ENCODE measurements around the gene KY. TPM values are rescaled to one million over a fixed set of nuclear protein-coding genes. Genes with fewer than 3 reads are reported as not detected.

The KY gene
- total and polyA plus RNA-seq, 2 donors (not counting 1 experiment from before 2014, with no cell fraction given): not detected

DNA sequence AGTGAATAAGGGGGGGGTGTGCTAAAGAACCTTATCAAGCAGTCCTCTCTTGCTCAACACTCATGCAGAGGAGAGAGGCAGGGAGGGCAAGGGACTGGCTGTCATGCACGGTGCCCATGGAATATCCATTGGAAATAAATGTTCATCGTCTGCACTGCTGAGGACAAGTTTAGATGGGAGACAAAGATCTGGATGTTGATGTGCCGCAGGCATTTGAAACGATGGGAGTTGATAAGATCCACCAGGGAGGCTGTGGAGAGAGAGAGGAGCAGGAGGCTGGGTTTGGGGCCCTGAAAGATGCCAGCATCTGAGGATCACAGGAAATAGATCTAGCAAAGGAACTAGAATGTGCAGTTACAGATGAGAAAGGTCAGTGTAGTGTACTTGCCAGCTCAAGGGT lies 88.8 kb downstream of the KY start:
- POLR2A ChIA-PET: no interaction called here
- Mint-ChIP-seq H3K4me1 (no peaks in the 10 kb centered on the region), H3K27ac (no peak overlapping the region), H3K9me3 (ENCODE audit: insufficient read depth) (no peaks in the 10 kb centered on the region), H3K4me3 (no peak overlapping the region), H3K27me3 (no peaks in the 10 kb centered on the region)
- Histone ChIP-seq H3K27me3 (replicated peaks in 1 of 4; ENCODE audit: control extremely low read depth in 1 of 4, control insufficient read depth in 3 of 4, insufficient read depth in 4 of 4, low read length in 3 of 4) (no peaks in the 10 kb centered on the region), H3K27ac (ENCODE audit: low read length in 2 of 2) (no peak overlapping the region), H4K20me1 (ENCODE audit: control insufficient read depth, insufficient read depth, low read length, poor library complexity, severe bottlenecking) (no peaks in the 10 kb centered on the region), H3K4me2 (replicated peaks; ENCODE audit: low read depth, low read length, poor library complexity, severe bottlenecking) (no peak overlapping the region), H3K79me2 (ENCODE audit: control insufficient read depth, insufficient read depth, low read length) (no peaks in the 10 kb centered on the region), H3K9me3 (ENCODE audit: control extremely low read depth in 1 of 3, control insufficient read depth in 2 of 3, insufficient read depth in 1 of 3, low read length in 2 of 3) (no peaks in the 10 kb centered on the region), H3K9ac (ENCODE audit: low read length) (no peak overlapping the region), H3K4me1 (ENCODE audit: control insufficient read depth in 2 of 2, insufficient read depth in 2 of 2, low read length in 2 of 2) (no peaks in the 10 kb centered on the region), H3K36me3 (replicated peaks in 1 of 2; ENCODE audit: control extremely low read depth in 1 of 2, control insufficient read depth in 1 of 2, extremely low read depth in 1 of 2, insufficient read depth in 2 of 2, low read length in 1 of 2) (peaks cover 5 to 18% of the 10 kb centered on the region in 2 experiments), H3K4me3 (ENCODE audit: control extremely low read depth in 1 of 5, extremely low read depth in 1 of 5, insufficient read depth in 1 of 5, low read depth in 2 of 5, low read length in 4 of 5) (no peak overlapping the region), H2AFZ (ENCODE audit: insufficient read depth, low read depth, low read length, poor library complexity, severe bottlenecking) (no peak overlapping the region)
- TF ChIP-seq, protein P1, sequence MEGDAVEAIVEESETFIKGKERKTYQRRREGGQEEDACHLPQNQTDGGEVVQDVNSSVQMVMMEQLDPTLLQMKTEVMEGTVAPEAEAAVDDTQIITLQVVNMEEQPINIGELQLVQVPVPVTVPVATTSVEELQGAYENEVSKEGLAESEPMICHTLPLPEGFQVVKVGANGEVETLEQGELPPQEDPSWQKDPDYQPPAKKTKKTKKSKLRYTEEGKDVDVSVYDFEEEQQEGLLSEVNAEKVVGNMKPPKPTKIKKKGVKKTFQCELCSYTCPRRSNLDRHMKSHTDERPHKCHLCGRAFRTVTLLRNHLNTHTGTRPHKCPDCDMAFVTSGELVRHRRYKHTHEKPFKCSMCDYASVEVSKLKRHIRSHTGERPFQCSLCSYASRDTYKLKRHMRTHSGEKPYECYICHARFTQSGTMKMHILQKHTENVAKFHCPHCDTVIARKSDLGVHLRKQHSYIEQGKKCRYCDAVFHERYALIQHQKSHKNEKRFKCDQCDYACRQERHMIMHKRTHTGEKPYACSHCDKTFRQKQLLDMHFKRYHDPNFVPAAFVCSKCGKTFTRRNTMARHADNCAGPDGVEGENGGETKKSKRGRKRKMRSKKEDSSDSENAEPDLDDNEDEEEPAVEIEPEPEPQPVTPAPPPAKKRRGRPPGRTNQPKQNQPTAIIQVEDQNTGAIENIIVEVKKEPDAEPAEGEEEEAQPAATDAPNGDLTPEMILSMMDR (IDR thresholded peaks at IDR 0.05): no peak
- TF ChIP-seq EZH2 (IDR thresholded peaks at IDR 0.05; ENCODE audit: borderline replicate concordance, insufficient read depth, low read depth, low read length, poor library complexity, severe bottlenecking): no peak
- WGBS (ENCODE audit: insufficient coverage): 98% methylated on average over 4 of the region's 4 CpGs
- DNase-seq (no peak), ATAC-seq (ENCODE audit: low read depth) (no peak)
- CTCF ChIA-PET: no interaction called here
- intact Hi-C loops (cut with micrococcal nuclease): no loop called here

DNA sequence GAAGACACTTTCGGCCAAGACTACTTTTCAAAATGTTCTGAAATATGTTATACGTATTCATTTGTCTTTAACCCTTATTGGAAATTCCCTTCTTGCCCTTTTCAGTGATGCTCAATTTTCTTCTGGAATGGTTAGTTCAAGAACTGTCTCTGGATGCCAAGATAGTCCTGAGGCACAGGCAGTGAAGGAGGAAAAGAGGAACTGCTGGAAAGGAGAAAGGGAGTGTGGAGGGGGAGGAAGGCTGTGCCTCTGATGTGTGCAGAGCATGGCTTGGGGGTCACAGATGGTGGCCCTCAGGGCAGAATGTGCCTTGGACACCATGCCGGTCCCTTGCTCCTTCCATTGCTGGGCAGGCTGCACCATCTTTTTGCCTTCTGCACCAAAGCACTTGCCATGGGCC lies 91.2 kb downstream of the KY start:
- WGBS (ENCODE audit: insufficient coverage): 100% methylated on average over 1 of the region's 3 CpGs
- TF ChIP-seq EZH2 (IDR thresholded peaks at IDR 0.05; ENCODE audit: borderline replicate concordance, insufficient read depth, low read depth, low read length, poor library complexity, severe bottlenecking): no peak
- TF ChIP-seq, protein P1 (IDR thresholded peaks at IDR 0.05): no peak
- Histone ChIP-seq H3K9me3 (ENCODE audit: control extremely low read depth in 1 of 3, control insufficient read depth in 2 of 3, insufficient read depth in 1 of 3, low read length in 2 of 3) (no peaks in the 10 kb centered on the region), H3K4me2 (replicated peaks; ENCODE audit: low read depth, low read length, poor library complexity, severe bottlenecking) (no peak overlapping the region), H3K79me2 (ENCODE audit: control insufficient read depth, insufficient read depth, low read length) (no peaks in the 10 kb centered on the region), H3K27ac (ENCODE audit: low read length in 2 of 2) (no peak overlapping the region), H3K27me3 (replicated peaks in 1 of 4; ENCODE audit: control extremely low read depth in 1 of 4, control insufficient read depth in 3 of 4, insufficient read depth in 4 of 4, low read length in 3 of 4) (no peaks in the 10 kb centered on the region), H2AFZ (ENCODE audit: insufficient read depth, low read depth, low read length, poor library complexity, severe bottlenecking) (no peak overlapping the region), H3K9ac (ENCODE audit: low read length) (no peak overlapping the region), H4K20me1 (ENCODE audit: control insufficient read depth, insufficient read depth, low read length, poor library complexity, severe bottlenecking) (no peaks in the 10 kb centered on the region), H3K36me3 (replicated peaks in 1 of 2; ENCODE audit: control extremely low read depth in 1 of 2, control insufficient read depth in 1 of 2, extremely low read depth in 1 of 2, insufficient read depth in 2 of 2, low read length in 1 of 2) (peaks cover 5 to 20% of the 10 kb centered on the region in 2 experiments), H3K4me1 (ENCODE audit: control insufficient read depth in 2 of 2, insufficient read depth in 2 of 2, low read length in 2 of 2) (no peaks in the 10 kb centered on the region), H3K4me3 (ENCODE audit: control extremely low read depth in 1 of 5, extremely low read depth in 1 of 5, insufficient read depth in 1 of 5, low read depth in 2 of 5, low read length in 4 of 5) (no peak overlapping the region)
- Mint-ChIP-seq H3K4me1 (no peaks in the 10 kb centered on the region), H3K27ac (no peak overlapping the region), H3K4me3 (no peak overlapping the region), H3K27me3 (no peaks in the 10 kb centered on the region), H3K9me3 (ENCODE audit: insufficient read depth) (no peaks in the 10 kb centered on the region)
- DNase-seq (no peak), ATAC-seq (ENCODE audit: low read depth) (no peak)
- intact Hi-C loops (cut with micrococcal nuclease): no loop called here
- ChIA-PET POLR2A (no interaction called here), CTCF (no interaction called here)

Other genes starting within 250 kb of the KY start
- gene ANAPC13, start 165.0 kb downstream of the KY start, total RNA-seq: 26.7 and 29.3 TPM in 2 replicates
- 13.0 and 14.6 TPM in 2 replicates for gene ANAPC13, start 165.0 kb downstream of the KY start, polyA plus RNA-seq
- gene CEP63, start 165.0 kb downstream of the KY start, total RNA-seq: 35.5 and 35.6 TPM in 2 replicates
- gene CEP63, start 165.0 kb downstream of the KY start, polyA plus RNA-seq: 9.6 and 18.2 TPM in 2 replicates
- gene EPHB1, start 144.2 kb upstream of the KY start, total RNA-seq: 0.87 TPM in 1 of 2 replicates, not detected in the other
- gene EPHB1, start 144.2 kb upstream of the KY start, polyA plus RNA-seq: 0.01 and 0.06 TPM in 2 replicates

All from B cell (primary cell).